ENCODE data around the gene ZNFX1.

DNA sequence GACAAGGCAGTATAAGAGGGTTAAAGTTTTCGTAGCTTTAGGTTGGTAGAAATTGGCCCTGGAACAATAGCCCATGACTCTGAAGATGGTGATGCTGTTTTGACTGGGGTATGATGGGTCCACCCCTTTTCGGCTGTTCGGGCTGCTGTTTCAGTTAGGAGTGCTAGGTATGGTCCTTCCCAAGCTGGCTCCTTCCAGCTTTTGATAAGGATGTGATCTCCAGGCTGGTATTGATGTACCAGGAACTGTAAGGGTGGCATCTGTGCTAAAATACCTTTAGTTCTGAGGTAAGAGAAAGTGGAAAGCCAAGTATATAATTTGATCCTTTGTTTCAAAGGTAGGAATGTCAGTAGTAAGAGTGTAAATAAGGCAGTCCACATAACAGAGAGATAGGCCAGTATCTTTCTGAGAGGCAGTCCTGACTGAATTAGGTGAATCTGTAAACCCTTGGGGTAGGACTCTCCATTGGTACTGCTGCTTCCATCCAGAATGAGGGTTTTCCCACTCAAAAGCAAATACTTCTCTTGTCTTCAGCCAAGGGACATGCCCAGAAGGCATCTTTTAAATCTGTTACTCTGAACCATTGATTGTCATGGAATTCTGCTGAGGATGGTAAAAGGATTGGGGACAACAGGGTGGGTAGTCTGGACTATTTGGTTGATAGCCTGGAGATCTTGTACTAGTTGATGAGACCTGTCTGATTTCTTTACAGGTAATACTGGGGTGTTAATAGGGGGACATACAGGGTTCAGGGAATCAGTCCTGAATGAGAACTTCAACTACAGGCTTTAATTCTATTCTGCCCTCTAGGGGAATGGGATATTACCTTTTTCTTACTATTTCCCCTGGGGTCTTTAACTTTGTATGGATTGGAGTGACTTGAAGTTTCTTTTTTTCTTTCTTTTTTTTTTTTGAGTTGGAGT lies 6.1 kb upstream of the ZNFX1 start:
- TF ChIP-seq, protein P1, sequence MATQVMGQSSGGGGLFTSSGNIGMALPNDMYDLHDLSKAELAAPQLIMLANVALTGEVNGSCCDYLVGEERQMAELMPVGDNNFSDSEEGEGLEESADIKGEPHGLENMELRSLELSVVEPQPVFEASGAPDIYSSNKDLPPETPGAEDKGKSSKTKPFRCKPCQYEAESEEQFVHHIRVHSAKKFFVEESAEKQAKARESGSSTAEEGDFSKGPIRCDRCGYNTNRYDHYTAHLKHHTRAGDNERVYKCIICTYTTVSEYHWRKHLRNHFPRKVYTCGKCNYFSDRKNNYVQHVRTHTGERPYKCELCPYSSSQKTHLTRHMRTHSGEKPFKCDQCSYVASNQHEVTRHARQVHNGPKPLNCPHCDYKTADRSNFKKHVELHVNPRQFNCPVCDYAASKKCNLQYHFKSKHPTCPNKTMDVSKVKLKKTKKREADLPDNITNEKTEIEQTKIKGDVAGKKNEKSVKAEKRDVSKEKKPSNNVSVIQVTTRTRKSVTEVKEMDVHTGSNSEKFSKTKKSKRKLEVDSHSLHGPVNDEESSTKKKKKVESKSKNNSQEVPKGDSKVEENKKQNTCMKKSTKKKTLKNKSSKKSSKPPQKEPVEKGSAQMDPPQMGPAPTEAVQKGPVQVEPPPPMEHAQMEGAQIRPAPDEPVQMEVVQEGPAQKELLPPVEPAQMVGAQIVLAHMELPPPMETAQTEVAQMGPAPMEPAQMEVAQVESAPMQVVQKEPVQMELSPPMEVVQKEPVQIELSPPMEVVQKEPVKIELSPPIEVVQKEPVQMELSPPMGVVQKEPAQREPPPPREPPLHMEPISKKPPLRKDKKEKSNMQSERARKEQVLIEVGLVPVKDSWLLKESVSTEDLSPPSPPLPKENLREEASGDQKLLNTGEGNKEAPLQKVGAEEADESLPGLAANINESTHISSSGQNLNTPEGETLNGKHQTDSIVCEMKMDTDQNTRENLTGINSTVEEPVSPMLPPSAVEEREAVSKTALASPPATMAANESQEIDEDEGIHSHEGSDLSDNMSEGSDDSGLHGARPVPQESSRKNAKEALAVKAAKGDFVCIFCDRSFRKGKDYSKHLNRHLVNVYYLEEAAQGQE (IDR thresholded peaks at IDR 0.05; ENCODE audit: borderline replicate concordance), result no peak
- no peak for TF ChIP-seq CTCF (IDR thresholded peaks at IDR 0.05; ENCODE audit: poor library complexity, severe bottlenecking)
- no peak for TF ChIP-seq EZH2 (IDR thresholded peaks at IDR 0.05; ENCODE audit: borderline replicate concordance, insufficient read depth, low read length, poor library complexity, severe bottlenecking)

Measured in neural cell (in vitro differentiated cells).